PC-3 (cell line): ENCODE data around the gene IL5RA. TPM values are rescaled to one million over a fixed set of nuclear protein-coding genes. Genes with fewer than 3 reads are reported as not detected.

ENCODE experiments used
- ATAC-seq: fragments of 200-7000 bp; cut with Tn5 transposase; 2 replicates; pipeline ENCODE4 v1.9.1; 2020; ENCODE audit warnings: mild to moderate bottlenecking, moderate library complexity
- BruUV-seq: library from RNA; stranded (reverse); fragments of 400-500 nt; replicated peaks from 2 replicates; lab custom pipeline; 2021; lab: Mats Ljungman, UMichigan
- CTCF ChIA-PET: fragments of 300-600 bp; sonication (Branson Sonifier 250); formaldehyde crosslinking; loops from one replicate; lab custom pipeline; 2022; ENCODE audit warnings: antibody characterized with exemption; lab: Charles Lee
- POLR2A ChIA-PET: fragments of 300-600 bp; sonication (Branson Sonifier 250); formaldehyde crosslinking; loops from one replicate; lab custom pipeline; 2022; ENCODE audit warnings: antibody characterized with exemption; ENCODE audit not compliant: unreplicated experiment; lab: Charles Lee
- DNase-seq: peaks from one replicate; pipeline ENCODE4 v3.0.0-alpha.2; 2015
- H2AFZ ChIP-seq: fragments of 300-600 bp; sonication (generic); 2 replicates; pipeline ENCODE4 v1.6.0; 2016; ENCODE audit warnings: antibody characterized with exemption, low read length
- H3F3A ChIP-seq: fragments of 300-600 bp; sonication (generic); one replicate; pipeline ENCODE4 v1.6.0; 2017; ENCODE audit warnings: antibody characterized with exemption, low read length, control low read depth, mild to moderate bottlenecking; ENCODE audit not compliant: unreplicated experiment
- H3K27ac ChIP-seq: fragments of 300-600 bp; sonication (generic); 2 replicates; pipeline ENCODE4 v1.5.1; 2016; ENCODE audit warnings: mild to moderate bottlenecking, low read length
- H3K27me3 ChIP-seq: fragments of 300-600 bp; sonication (generic); 2 replicates; pipeline ENCODE4 v1.6.1; 2016; ENCODE audit warnings: low read length, mixed read lengths
- H3K36me3 ChIP-seq: fragments of 300-600 bp; sonication (generic); 2 replicates; pipeline ENCODE4 v1.6.1; 2016; ENCODE audit warnings: low read depth, mixed run types, low read length, mixed read lengths
- H3K4me1 ChIP-seq: fragments of 300-600 bp; sonication (generic); 2 replicates; pipeline ENCODE4 v1.5.1; 2016; ENCODE audit warnings: low read length; ENCODE audit not compliant: insufficient read depth
- H3K4me2 ChIP-seq: fragments of 300-600 bp; sonication (generic); 2 replicates; pipeline ENCODE4 v1.6.0; 2016; ENCODE audit warnings: low read length
- H3K4me3 ChIP-seq: fragments of 300-600 bp; sonication (generic); 2 replicates; pipeline ENCODE4 v1.5.1; 2016; ENCODE audit warnings: mild to moderate bottlenecking, low read length, mixed read lengths
- H3K79me2 ChIP-seq: fragments of 300-600 bp; sonication (generic); 2 replicates; pipeline ENCODE4 v1.6.1; 2017; ENCODE audit warnings: low read length, mixed read lengths
- H3K9ac ChIP-seq: fragments of 300-600 bp; sonication (generic); 2 replicates; pipeline ENCODE4 v1.6.0; 2016; ENCODE audit warnings: mild to moderate bottlenecking, low read length
- H3K9me2 ChIP-seq: fragments of 300-600 bp; sonication (generic); replicated peaks from 2 replicates; pipeline ENCODE4 v1.6.1; 2016; ENCODE audit warnings: mixed run types, low read length, mixed read lengths
- H3K9me3 ChIP-seq: fragments of 300-600 bp; sonication (generic); 2 replicates; pipeline ENCODE4 v1.6.1; 2016; ENCODE audit warnings: low read length, mixed read lengths
- H4K20me1 ChIP-seq: fragments of 300-600 bp; sonication (generic); 2 replicates; pipeline ENCODE4 v1.6.1; 2016; ENCODE audit warnings: low read length, mixed read lengths
- CTCF ChIP-seq: fragments of 300-600 bp; sonication (generic); conservative IDR thresholded peaks from 2 replicates; pipeline ENCODE4 v1.5.1; 2017; ENCODE audit warnings: antibody characterized with exemption, low read depth, mild to moderate bottlenecking, low read length
- EZH2 ChIP-seq: fragments of 300-600 bp; sonication (generic); IDR thresholded peaks from one replicate; pipeline ENCODE4 v1.6.1; 2017; ENCODE audit warnings: antibody characterized with exemption, mild to moderate bottlenecking, low read length; ENCODE audit not compliant: unreplicated experiment
- EZH2phosphoT487 ChIP-seq: fragments of 300-600 bp; sonication (generic); IDR thresholded peaks from 2 replicates; pipeline ENCODE4 v1.6.1; 2018; ENCODE audit warnings: mild to moderate bottlenecking, antibody characterized with exemption, low read length, borderline replicate concordance
- intact Hi-C: fragments of 100-400 bp; cut with micrococcal nuclease; formaldehyde crosslinking; loops from 2 replicates; pipeline ENCODE4 v1.9.0; 2023
- total RNA-seq: library from RNA; depleted of rRNA; stranded (reverse); fragments of >200 nt; gene quantifications from 2 replicates; pipeline ENCODE4 v1.2.3, GENCODE V29; 2014

IL5RA gene
- total RNA-seq, 1 experiment from 2014 or later: not detected

- TF ChIP-seq CTCF: no peak
- no peak for TF ChIP-seq EZH2
- TF ChIP-seq EZH2phosphoT487: no peak
- Histone ChIP-seq H3K4me1 (no peaks in the 10 kb centered on the region), H4K20me1 (no peaks in the 10 kb centered on the region), H3K79me2 (no peaks in the 10 kb centered on the region), H2AFZ (no peak overlapping the region), H3K27me3 (no peaks in the 10 kb centered on the region), H3K4me2 (no peak overlapping the region), H3K9me3 (no peaks in the 10 kb centered on the region), H3K4me3 (no peak overlapping the region), H3K9ac (no peak overlapping the region), H3K36me3 (no peaks in the 10 kb centered on the region), H3F3A (no peaks in the 10 kb centered on the region), H3K9me2 (no peaks in the 10 kb centered on the region), H3K27ac (no peak overlapping the region)
- intact Hi-C loops: no loop called here
- ChIA-PET POLR2A (no interaction called here), CTCF (no interaction called here)
- DNase-seq (peak; percentile 59), ATAC-seq (peak; percentile 54)
- no TSS peak for BruUV-seq
Measured at GRCh38 chr3:3065876-3066275, 44.3 kb downstream of the IL5RA start.

GRCh38 chr3:3064297-3064696 is 45.9 kb downstream of the IL5RA start:
- ChIA-PET POLR2A (no interaction called here), CTCF (no interaction called here)
- BruUV-seq: no TSS peak
- intact Hi-C loops: no loop called here
- H3K4me1 ChIP-seq: no peaks in the 10 kb centered on the region
- H2AFZ ChIP-seq: no peak overlapping the region
- H3K27ac ChIP-seq: no peak overlapping the region
- H3K27me3 ChIP-seq: no peaks in the 10 kb centered on the region
- H3K79me2 ChIP-seq: no peaks in the 10 kb centered on the region
- H4K20me1 ChIP-seq: no peaks in the 10 kb centered on the region
- H3F3A ChIP-seq: no peaks in the 10 kb centered on the region
- no peak overlapping the region for H3K4me3 ChIP-seq
- DNase-seq: no peak
- no peak overlapping the region for H3K4me2 ChIP-seq
- TF ChIP-seq EZH2 (no peak), CTCF (no peak)
- ATAC-seq: no peak
- no peak overlapping the region for H3K9ac ChIP-seq
- H3K9me2 ChIP-seq: no peaks in the 10 kb centered on the region
- no peaks in the 10 kb centered on the region for H3K9me3 ChIP-seq
- no peaks in the 10 kb centered on the region for H3K36me3 ChIP-seq

GRCh38 chr3:3059645-3060044 is 50.5 kb downstream of the IL5RA start:
- Histone ChIP-seq H3K9me2 (no peaks in the 10 kb centered on the region), H3K4me3 (no peak overlapping the region), H3K27me3 (peaks cover 25% of the 10 kb centered on the region), H3K4me1 (no peaks in the 10 kb centered on the region), H4K20me1 (no peaks in the 10 kb centered on the region), H3K9ac (no peak overlapping the region), H3F3A (no peaks in the 10 kb centered on the region), H3K79me2 (no peaks in the 10 kb centered on the region), H3K27ac (no peak overlapping the region), H3K4me2 (no peak overlapping the region), H3K36me3 (no peaks in the 10 kb centered on the region), H2AFZ (no peak overlapping the region), H3K9me3 (no peaks in the 10 kb centered on the region)
- ATAC-seq (no peak), DNase-seq (no peak)
- TF ChIP-seq EZH2phosphoT487: no peak
- intact Hi-C loops: no loop called here
- ChIA-PET POLR2A (interaction anchor here (0.7 kb wide), 1 partner anchor 69 kb away, joined by 3 read pairs; no protein-coding TSS in a partner anchor), CTCF (no interaction called here)
- no TSS peak for BruUV-seq
